Transverse colon (tissue), 4 donors: Measurements from ENCODE around the gene MBD2. TPM values are rescaled to one million over a fixed set of nuclear protein-coding genes. Genes with fewer than 3 reads are reported as not detected.

Experiments
- DNase-seq: peaks from one replicate; pipeline ENCODE4 v3.0.0-alpha.2; 2019
- H3K27ac ChIP-seq, 4 donors: fragments of 200-600 bp; sonication (generic); 2 replicates each; pipeline ENCODE4 v1.5.1; 2016 to 2018; ENCODE audit warnings: inconsistent platforms in 4 of 4
- H3K27me3 ChIP-seq: fragments of 200-600 bp; sonication (generic); 2 replicates; pipeline ENCODE4 v1.5.1; 2017; ENCODE audit warnings: inconsistent platforms
- H3K36me3 ChIP-seq, 4 donors: fragments of 200-600 bp; sonication (generic); 2 replicates each; pipeline ENCODE4 v1.5.1; 2017 to 2019; ENCODE audit warnings: inconsistent platforms in 4 of 4
- H3K4me1 ChIP-seq, 4 donors: fragments of 200-600 bp; sonication (generic); 2 replicates each; pipeline ENCODE4 v1.5.1; 2017 to 2020; ENCODE audit warnings: inconsistent platforms in 4 of 4
- H3K4me3 ChIP-seq, 4 donors: fragments of 200-600 bp; sonication (generic); 1 replicate in 1 of 4; 2 replicates in 3 of 4; pipeline versions ENCODE4 v1.5.1 to v1.6.1; 2017 to 2019; ENCODE audit warnings: inconsistent platforms in 4 of 4
- H3K9me3 ChIP-seq, 2 donors: fragments of 200-600 bp; sonication (generic); 2 replicates each; pipeline ENCODE4 v1.5.1; 2017 to 2019; ENCODE audit warnings: inconsistent platforms in 2 of 2
- CTCF ChIP-seq, 5 experiments: fragments of 200-600 bp in 3 of 5; fragments of 450-650 bp in 2 of 5; sonication (generic) in 3 of 5; IDR thresholded peaks; 1 replicate in 2 of 5; 2 replicates in 3 of 5; pipeline ENCODE4 v1.5.1; 2016 to 2017; ENCODE audit warnings: antibody characterized with exemption in 5 of 5, inconsistent platforms in 3 of 5, mild to moderate bottlenecking in 2 of 5, moderate library complexity in 1 of 5
- EP300 ChIP-seq: sonication (generic); formaldehyde crosslinking; IDR thresholded peaks from one replicate; pipeline ENCODE4 v1.6.1; 2017; ENCODE audit warnings: antibody characterized with exemption, low read depth
- POLR2A ChIP-seq: fragments of 450-650 bp; IDR thresholded peaks from one replicate; pipeline ENCODE4 v1.6.1; 2016; ENCODE audit warnings: antibody characterized with exemption, mild to moderate bottlenecking, moderate library complexity
- POLR2AphosphoS5 ChIP-seq, 3 donors: sonication (generic); formaldehyde crosslinking; IDR thresholded peaks; one replicate each; pipeline ENCODE4 v1.6.1; 2016; ENCODE audit warnings: antibody characterized with exemption in 3 of 3
- WGBS, 2 donors: methylation state at CpG; one replicate each; pipeline ENCODE4 v1.1.5; 2018; ENCODE audit warnings: low coverage in 1 of 2; 5-methylcytosine and 5-hydroxymethylcytosine counted together
- in situ Hi-C, 4 donors: fragments of 200-750 bp; cut with MboI; loops; one replicate each; pipeline versions ENCODE4 v1.15.0 to v1.15.1; 2017; ENCODE audit warnings: low sequenced_read_pairs in 3 of 4, low pct_ligation_motif_present in 1 of 4, low pct_unique_long_range_greater_than_20kb in 1 of 4
- intact Hi-C: fragments of 100-400 bp; cut with DNase I; formaldehyde crosslinking; loops from one replicate; pipeline ENCODE4 v1.15.1; 2023; ENCODE audit warnings: low total_unique reads
- total RNA-seq, 4 donors: library from RNA; depleted of rRNA; stranded (reverse); fragments of >200 nt; gene quantifications; one replicate each; pipeline ENCODE4 v1.1.0, GENCODE V29; 2016

Gene MBD2
- total RNA-seq, 4 donors from 2014 or later: 26.9 to 62.1 (median 35.9) TPM

GRCh38 chr18:54157646-54158385, 66.7 kb downstream of the MBD2 start:
- Histone ChIP-seq H3K4me3 (no peak overlapping the region), H3K27me3 (no peaks in the 10 kb centered on the region), H3K27ac (no peak overlapping the region), H3K4me1 (no peaks in the 10 kb centered on the region), H3K36me3 (peaks cover 0 to 54% (median 23%) of the 10 kb centered on the region in 4 donors), H3K9me3 (no peaks in the 10 kb centered on the region)
- TF ChIP-seq CTCF (IDR thresholded peaks at IDR 0.05) (no peak), POLR2A (no peak), POLR2AphosphoS5 (IDR thresholded peaks at IDR 0.05) (no peak), EP300 (no peak)
- in situ Hi-C loops (no loop called here), intact Hi-C loops (no loop called here)
- DNase-seq: no peak
- 95 to 98% methylated on average over 7 of the region's 7 CpGs for WGBS, 2 donors

DNA sequence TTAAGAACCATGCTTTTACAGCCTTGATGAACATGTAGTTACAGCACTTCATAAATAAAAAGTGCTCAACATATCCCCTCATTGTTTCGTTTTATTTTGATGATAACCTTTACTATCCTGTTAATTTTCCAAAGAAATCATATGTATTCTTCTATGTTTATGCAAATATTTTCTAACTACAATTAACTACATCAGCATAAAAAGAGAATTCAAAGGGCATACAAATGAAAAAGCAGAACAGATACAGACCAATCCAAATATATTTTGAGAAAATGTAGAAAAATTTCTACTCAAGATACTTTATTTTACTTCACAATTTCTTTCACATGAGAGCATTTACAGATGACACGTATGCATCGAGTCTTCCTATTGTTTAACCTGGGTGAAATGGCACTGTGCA, 69.1 kb downstream of the MBD2 start:
- peaks cover 0 to 50% (median 17%) of the 10 kb centered on the region in 4 donors for H3K36me3 ChIP-seq
- H3K4me3 ChIP-seq: no peak overlapping the region
- H3K27me3 ChIP-seq: no peaks in the 10 kb centered on the region
- TF ChIP-seq EP300: no peak
- no peak for TF ChIP-seq CTCF (IDR thresholded peaks at IDR 0.05)
- TF ChIP-seq POLR2AphosphoS5 (IDR thresholded peaks at IDR 0.05): no peak
- TF ChIP-seq POLR2A: no peak
- intact Hi-C loops: no loop called here
- H3K4me1 ChIP-seq: no peaks in the 10 kb centered on the region
- in situ Hi-C loops: no loop called here
- H3K9me3 ChIP-seq: no peaks in the 10 kb centered on the region
- no peak overlapping the region for H3K27ac ChIP-seq
- no peak for DNase-seq
- 88 to 90% methylated on average over 3 of the region's 3 CpGs for WGBS, 2 donors

- Histone ChIP-seq H3K27ac (no peak overlapping the region), H3K9me3 (no peaks in the 10 kb centered on the region), H3K27me3 (no peaks in the 10 kb centered on the region), H3K4me3 (no peak overlapping the region), H3K4me1 (no peaks in the 10 kb centered on the region), H3K36me3 (peaks cover 0 to 39% (median 13%) of the 10 kb centered on the region in 4 donors)
- intact Hi-C loops (no loop called here), in situ Hi-C loops (no loop called here)
- no peak for TF ChIP-seq CTCF (IDR thresholded peaks at IDR 0.05)
- no peak for TF ChIP-seq POLR2AphosphoS5 (IDR thresholded peaks at IDR 0.05)
- no peak for DNase-seq
- 79 to 85% methylated on average over 4 of the region's 4 CpGs for WGBS, 2 donors
Measured at GRCh38 chr18:54154231-54154630, 70.2 kb downstream of the MBD2 start.

DNA sequence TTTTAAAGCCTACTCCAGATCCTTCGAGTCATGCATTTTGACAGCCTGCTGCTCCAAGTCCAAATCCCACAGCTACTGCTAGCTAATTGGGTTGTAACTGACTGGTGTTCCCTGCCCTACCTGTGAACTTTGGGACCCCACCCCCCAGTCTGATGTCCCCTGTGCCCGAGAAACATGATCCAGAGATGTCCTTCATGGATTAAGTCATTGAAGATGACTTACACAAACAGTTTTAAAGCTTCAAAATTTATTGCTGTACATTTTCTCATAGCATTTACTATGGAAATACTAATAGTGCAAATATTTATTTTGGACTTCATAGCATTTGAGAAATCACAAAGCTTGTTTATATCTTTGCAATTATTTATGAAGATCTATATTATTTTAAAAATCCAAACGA, 73.1 kb downstream of the MBD2 start:
- no peak for TF ChIP-seq CTCF (IDR thresholded peaks at IDR 0.05)
- no peak for TF ChIP-seq POLR2A
- no peak for DNase-seq
- Histone ChIP-seq H3K9me3 (no peaks in the 10 kb centered on the region), H3K27me3 (no peaks in the 10 kb centered on the region), H3K4me3 (no peak overlapping the region), H3K4me1 (no peaks in the 10 kb centered on the region), H3K27ac (no peak overlapping the region), H3K36me3 (peaks cover 0 to 22% (median 3%) of the 10 kb centered on the region in 4 donors)
- 82 to 85% methylated on average over 3 of the region's 3 CpGs for WGBS, 2 donors
- intact Hi-C loops (no loop called here), in situ Hi-C loops (no loop called here)
